ENCODE results near the gene GPC3.
"Not testable (repeated sequence)": the region's sequence is repeated elsewhere in the genome, so short reads cannot be mapped to it uniquely, and the experiment has no call there.

The GPC3 gene

GRCh38 chrX:134020910-134021309 is 35.5 kb upstream of the GPC3 start:
- peak; percentile 15 for TF ChIP-seq CTCF (conservative IDR thresholded peaks at IDR 0.05)
- no peak for TF ChIP-seq ZFX (IDR thresholded peaks at IDR 0.05)
- no peak overlapping the region for H3K27ac ChIP-seq

DNA sequence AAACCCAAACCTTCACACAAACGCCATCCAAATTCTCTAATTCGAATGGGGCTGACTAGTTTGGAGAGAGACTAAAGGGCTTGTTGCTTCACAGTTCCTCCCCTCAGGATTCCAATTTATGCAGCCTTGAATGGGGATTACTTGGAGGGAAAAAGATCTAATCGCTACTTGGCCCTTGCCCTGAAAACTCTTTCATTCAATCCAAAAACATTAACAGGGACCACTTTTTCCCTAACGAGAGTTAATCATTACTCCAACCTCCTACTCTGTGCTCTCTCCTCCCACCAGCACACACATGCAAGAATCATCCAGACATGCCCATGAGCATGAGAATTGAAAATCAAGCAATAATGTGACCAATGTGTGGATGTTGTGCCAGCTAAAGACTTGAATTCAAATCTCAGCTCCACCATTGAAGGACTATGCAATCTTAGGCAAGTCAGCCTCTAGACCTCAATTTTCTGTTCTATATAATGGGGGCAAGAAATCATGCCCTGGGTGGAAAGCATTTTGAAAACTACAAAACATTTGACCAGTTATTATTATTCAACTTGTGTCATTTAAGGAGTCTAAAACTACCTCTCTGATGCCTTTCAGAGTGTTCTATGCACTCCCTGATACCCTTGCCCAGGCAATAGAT is 34.3 kb upstream of the GPC3 start:
- H3K27ac ChIP-seq, result no peak overlapping the region
- no peak for TF ChIP-seq CTCF (conservative IDR thresholded peaks at IDR 0.05)
- TF ChIP-seq ZFX (IDR thresholded peaks at IDR 0.05), result no peak

DNA sequence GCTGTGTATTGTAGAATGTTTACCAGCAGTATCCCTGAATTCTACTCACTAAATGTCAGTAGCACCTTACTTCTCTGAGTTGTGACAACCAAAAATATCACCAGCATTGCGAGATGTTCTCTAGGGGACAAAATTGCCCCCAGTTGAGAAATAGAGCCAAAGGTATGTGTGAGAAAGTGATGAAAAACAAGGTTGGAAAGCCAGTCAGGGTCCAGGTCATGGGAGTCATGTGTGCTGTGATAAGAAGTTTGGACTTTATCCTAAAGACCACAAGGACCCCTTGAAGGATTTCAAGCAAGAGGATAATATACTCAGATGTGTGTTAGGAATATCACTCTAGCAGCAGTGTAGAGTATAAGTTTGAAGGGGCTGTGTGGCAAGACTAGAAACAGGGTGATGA is 30.9 kb upstream of the GPC3 start:
- not testable (repeated sequence) for H3K27ac ChIP-seq

GRCh38 chrX:134015510-134015909 is 30.1 kb upstream of the GPC3 start:
- not testable (repeated sequence) for H3K27ac ChIP-seq

DNA sequence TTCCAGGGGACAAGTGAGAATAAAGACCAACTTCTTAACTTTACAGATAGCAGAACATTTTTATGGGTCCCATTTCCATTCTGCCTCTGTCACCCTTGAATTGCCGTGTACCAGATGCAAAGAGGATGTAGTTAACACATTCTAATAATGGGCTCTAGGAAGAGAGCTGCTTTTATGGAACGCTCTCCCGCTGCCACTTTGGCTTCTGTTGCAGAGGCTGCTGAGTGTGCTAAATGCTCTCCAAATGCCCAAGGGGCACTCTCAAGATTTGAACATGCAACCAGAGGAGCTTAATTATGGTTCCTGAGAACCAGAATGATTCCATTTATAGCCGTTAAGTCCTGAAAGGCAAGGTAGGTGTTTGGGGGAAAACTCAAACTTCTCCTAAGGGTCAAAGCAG is 28.1 kb upstream of the GPC3 start:
- TF ChIP-seq ZFX (IDR thresholded peaks at IDR 0.05), result no peak
- no peak for TF ChIP-seq CTCF (conservative IDR thresholded peaks at IDR 0.05)
- H3K27ac ChIP-seq, result no peak overlapping the region

DNA sequence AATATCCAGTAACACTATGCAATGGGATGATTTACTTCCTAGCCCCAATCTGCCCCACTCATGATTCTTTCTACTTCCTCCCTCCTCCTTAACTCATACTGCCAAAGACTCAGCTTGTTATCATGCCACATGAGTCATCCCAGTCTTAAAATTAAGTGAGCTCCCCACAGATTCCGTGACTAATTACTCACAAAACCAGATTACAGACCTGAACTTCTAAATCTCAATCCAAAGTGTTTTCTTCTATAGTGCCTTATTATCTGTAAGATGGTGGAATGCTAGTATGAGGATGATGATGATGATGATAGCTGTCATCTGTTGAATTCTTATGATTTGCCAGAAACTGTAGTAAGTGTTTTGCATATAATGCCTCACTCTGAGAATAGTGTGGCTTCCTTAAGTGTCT is 27.7 kb upstream of the GPC3 start:
- TF ChIP-seq CTCF (conservative IDR thresholded peaks at IDR 0.05), result no peak
- no peak for TF ChIP-seq ZFX (IDR thresholded peaks at IDR 0.05)
- no peak overlapping the region for H3K27ac ChIP-seq

DNA sequence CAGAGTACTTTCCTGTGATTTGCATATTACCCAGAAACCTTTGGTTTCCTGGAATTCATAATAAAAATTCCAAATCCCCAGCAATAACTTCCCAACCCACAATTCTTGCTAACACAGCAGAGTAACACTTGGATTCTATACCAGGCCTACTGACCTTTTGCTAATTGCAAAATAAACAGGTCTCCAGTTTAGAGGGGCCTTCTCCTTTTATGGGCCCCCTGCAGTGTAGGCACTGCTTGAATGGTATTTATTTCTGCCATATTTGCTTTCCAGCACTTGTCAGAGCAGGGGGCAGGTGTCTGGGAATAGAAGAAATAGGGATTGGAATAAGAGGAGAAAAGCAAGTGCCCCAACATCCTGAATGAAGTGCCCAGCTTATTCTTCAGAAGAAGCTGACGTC is 25.3 kb upstream of the GPC3 start:
- H3K27ac ChIP-seq, result no peak overlapping the region
- TF ChIP-seq CTCF (conservative IDR thresholded peaks at IDR 0.05), result no peak
- no peak for TF ChIP-seq ZFX (IDR thresholded peaks at IDR 0.05)

- no peak overlapping the region for H3K27ac ChIP-seq
- no peak for TF ChIP-seq ZFX (IDR thresholded peaks at IDR 0.05)
- TF ChIP-seq CTCF (conservative IDR thresholded peaks at IDR 0.05), result no peak
Measured at GRCh38 chrX:134007716-134008115, 22.3 kb upstream of the GPC3 start.

All from C4-2B (cell line).